Heart right ventricle (tissue), 16 donors: Measurements from ENCODE around the gene PLS1. TPM values are rescaled to one million over a fixed set of nuclear protein-coding genes. Genes with fewer than 3 reads are reported as not detected.

Experiments used
- ATAC-seq, 8 donors: fragments of 200-7000 bp; cut with Tn5 transposase; one replicate each; pipeline ENCODE4 v1.9.1; 2020; ENCODE audit warnings: mild to moderate bottlenecking in 8 of 8, moderate library complexity in 8 of 8, moderate number of reproducible peaks in 1 of 8
- DNase-seq, 2 donors: peaks; one replicate each; pipeline ENCODE4 v3.0.0-alpha.2; 2020
- H3K27ac ChIP-seq, 10 donors: fragments of 200-600 bp; sonication (generic) in 2 of 10; one replicate each; pipeline versions ENCODE4 v1.5.0 to v1.8.0; 2020 to 2022; ENCODE audit warnings: mild to moderate bottlenecking in 3 of 10
- H3K27me3 ChIP-seq, 7 donors: fragments of 200-600 bp; one replicate each; pipeline ENCODE4 v1.8.0; 2021 to 2022; ENCODE audit warnings: mild to moderate bottlenecking in 2 of 7
- H3K36me3 ChIP-seq, 9 donors: fragments of 200-600 bp; sonication (generic) in 1 of 9; one replicate each; pipeline versions ENCODE4 v1.5.0 to v1.8.0; 2020 to 2022; ENCODE audit warnings: mild to moderate bottlenecking in 2 of 9
- H3K4me1 ChIP-seq, 9 donors: fragments of 200-600 bp; sonication (generic) in 1 of 9; one replicate each; pipeline versions ENCODE4 v1.5.0 to v1.8.0; 2020 to 2022; ENCODE audit warnings: mild to moderate bottlenecking in 4 of 9
- H3K4me3 ChIP-seq, 10 donors: fragments of 200-600 bp; sonication (generic) in 2 of 10; one replicate each; pipeline versions ENCODE4 v1.5.0 to v1.8.0; 2020 to 2022; ENCODE audit warnings: mild to moderate bottlenecking in 7 of 10, moderate library complexity in 2 of 10
- H3K9me3 ChIP-seq, 11 donors: fragments of 200-600 bp in 10 of 11; sonication (generic) in 2 of 11; one replicate each; pipeline versions ENCODE4 v1.5.0 to v1.8.0; 2013 to 2022; ENCODE audit warnings: mild to moderate bottlenecking in 2 of 11, control low read depth in 1 of 11, moderate library complexity in 1 of 11
- CTCF ChIP-seq, 9 donors: fragments of 200-600 bp; sonication (generic) in 2 of 9; IDR thresholded peaks; one replicate each; pipeline versions ENCODE4 v1.5.0 to v1.8.0; 2021 to 2022; ENCODE audit warnings: antibody characterized with exemption in 9 of 9, mild to moderate bottlenecking in 5 of 9, moderate library complexity in 1 of 9
- WGBS, 2 donors: extraction: QIAGEN DNeasy Blood & Tissue Kit; methylation state at CpG; one replicate each; pipeline ENCODE4 v1.1.7; 2013; ENCODE audit warnings: inconsistent platforms in 1 of 2; 5-methylcytosine and 5-hydroxymethylcytosine counted together
- intact Hi-C, 10 donors: fragments of 100-400 bp; cut with DNase I; formaldehyde crosslinking; loops; one replicate each; pipeline versions ENCODE4 v1.11.1 to v1.14.2; 2022
- polyA plus RNA-seq, 2 donors: library from polyadenylated mRNA; stranded (reverse); fragments of 200-250 nt; gene quantifications; one replicate each; pipeline ENCODE4 v1.2.3, GENCODE V29; 2013
- total RNA-seq, 10 donors: library from RNA; stranded (reverse); fragmentation: NEBNext Ultra II Directional in 3 of 10; extraction: Animal tissue kit (Norgen Biotek cat#: 25700) in 3 of 10; gene quantifications; one replicate each; pipeline versions ENCODE4 v1.2.1 to v1.2.4, GENCODE V29; 2021 to 2023
- donor health status: Arrhythmogenic right ventricular cardiomyopathy.
- donor health status: ischemic (EF 13 %, LVEDD 7.1; RV severe dilation, severe dysfunction).
- donor health status: healthy with polysubstance abuse.
- donor health status: DM: no; HTN: yes; CAD: no.
- donor health status: DM: no; HTN: no; CAD: no.
- donor health status: ischemic (EF 25% LVEDD 6.9; RV normal size, moderate dysfunction).
- donor health status: ischemic (EF 25% LVEDD 5.7; RV mildly dilated, moderate dysfunction).
- donor health status: healthy.
- donor health status: DM: yes; HTN: yes; CAD: no.
- donor health status: Ischemic cardiomyopathy.
- donor health status: ischemic (EF 35%, LVEDD 5.7; RV mildly dilated, moderate dysfunction).
- donor health status: nonischemic (EF 11% LVEDD 7.7; RV severe dilation, severe dysfunction).
- donor health status: DM: yes; HTN: yes; CAD: no.
- donor health status: PGD.
- donor health status: ischemic (EF 29% LVEDD 5.4; RV normal size, mild dysfunction).
- donor health status: nonischemic (EF 23%, LVEDD 6.1; RV moderate dilation, normal function).

Gene PLS1
- total and polyA plus RNA-seq, 12 donors = 0.72 to 2.7 (median 1.5) TPM

- DNase-seq (no peak), ATAC-seq (no peak)
- intact Hi-C loops = no loop called here
- H3K4me1 ChIP-seq = no peaks in the 10 kb centered on the region
- H3K4me3 ChIP-seq = no peak overlapping the region
- TF ChIP-seq CTCF (IDR thresholded peaks at IDR 0.05) = no peak
- H3K27ac ChIP-seq = no peak overlapping the region
- H3K27me3 ChIP-seq = no peaks in the 10 kb centered on the region
- WGBS, 2 donors = 66 to 83% methylated on average over 1 of the region's 1 CpG
- H3K36me3 ChIP-seq = no peaks in the 10 kb centered on the region
- no peaks in the 10 kb centered on the region for H3K9me3 ChIP-seq
Measured at GRCh38 chr3:142609136-142609535, 12.9 kb downstream of the PLS1 start.

- no peak overlapping the region for H3K27ac ChIP-seq
- DNase-seq = no peak
- TF ChIP-seq CTCF (IDR thresholded peaks at IDR 0.05) = no peak
- ATAC-seq = no peak
- 91 to 95% methylated on average over 1 of the region's 1 CpG for WGBS, 2 donors
- H3K27me3 ChIP-seq = no peaks in the 10 kb centered on the region
- H3K9me3 ChIP-seq = no peaks in the 10 kb centered on the region
- intact Hi-C loops = no loop called here
- H3K4me3 ChIP-seq = no peak overlapping the region
- H3K36me3 ChIP-seq = no peaks in the 10 kb centered on the region
- H3K4me1 ChIP-seq = no peaks in the 10 kb centered on the region
Measured at GRCh38 chr3:142611206-142611605, 15.0 kb downstream of the PLS1 start.

DNA sequence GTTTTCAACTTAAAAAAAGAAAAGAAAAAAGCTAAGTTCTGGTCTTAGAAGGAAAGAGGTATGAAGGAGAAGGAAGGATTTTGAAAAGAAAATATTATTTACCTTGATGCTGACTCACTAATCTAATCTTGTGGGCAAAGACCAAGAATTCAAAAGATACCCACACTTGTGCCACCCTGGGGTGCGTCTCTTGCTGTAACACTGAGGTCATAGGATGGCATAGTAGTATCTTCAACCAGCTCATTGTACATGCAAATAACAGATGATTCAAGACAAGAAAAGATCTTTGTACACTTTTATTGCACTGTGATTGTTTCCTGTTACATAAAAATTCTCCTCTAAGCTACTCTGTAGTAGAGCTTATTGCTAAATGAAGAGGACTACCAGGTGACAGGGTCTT, 17.3 kb downstream of the PLS1 start:
- no peak for TF ChIP-seq CTCF (IDR thresholded peaks at IDR 0.05)
- intact Hi-C loops = no loop called here
- ATAC-seq (no peak), DNase-seq (no peak)
- H3K4me1 ChIP-seq = no peaks in the 10 kb centered on the region
- H3K9me3 ChIP-seq = no peaks in the 10 kb centered on the region
- no peak overlapping the region for H3K27ac ChIP-seq
- WGBS, 2 donors = 75 to 90% methylated on average over 1 of the region's 1 CpG
- no peaks in the 10 kb centered on the region for H3K27me3 ChIP-seq
- H3K36me3 ChIP-seq = no peaks in the 10 kb centered on the region
- H3K4me3 ChIP-seq = no peak overlapping the region

- Histone ChIP-seq H3K4me3 (no peak overlapping the region), H3K9me3 (no peaks in the 10 kb centered on the region), H3K36me3 (no peaks in the 10 kb centered on the region), H3K4me1 (no peaks in the 10 kb centered on the region), H3K27me3 (no peaks in the 10 kb centered on the region), H3K27ac (no peak overlapping the region)
- ATAC-seq (no peak), DNase-seq (no peak)
- TF ChIP-seq CTCF (IDR thresholded peaks at IDR 0.05) = no peak
- intact Hi-C loops = no loop called here
- WGBS, 2 donors = 80 to 85% methylated on average over 2 of the region's 2 CpGs
Measured at GRCh38 chr3:142614059-142614626, 17.9 kb downstream of the PLS1 start.
